ENCODE measurements around the gene CLDN20. TPM values are rescaled to one million over a fixed set of nuclear protein-coding genes. Genes with fewer than 3 reads are reported as not detected.

Gene CLDN20
- total RNA-seq, 1 donor from 2014 or later = not detected

DNA sequence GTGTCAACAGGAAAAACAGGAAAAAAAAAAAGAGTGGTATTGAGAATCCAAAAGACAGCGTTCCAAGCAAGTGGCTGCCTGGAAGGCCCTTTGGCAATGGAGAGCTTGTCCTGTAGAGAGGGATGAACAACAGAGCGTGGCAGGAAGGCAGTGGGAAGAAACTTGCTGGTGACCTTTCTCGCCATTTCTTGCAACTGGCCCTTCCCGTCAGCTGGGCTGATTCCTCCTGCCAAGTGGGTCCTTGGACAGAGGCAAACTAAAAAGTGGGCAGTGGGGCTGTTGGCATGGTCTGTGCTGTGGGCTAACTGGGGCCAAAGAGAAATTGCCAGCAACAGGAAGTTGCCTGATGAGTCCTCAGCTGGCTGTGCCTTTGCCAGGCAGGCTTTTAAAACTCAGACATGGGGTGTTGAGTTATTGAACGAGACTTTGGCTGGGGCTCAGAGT, 43.9 kb upstream of the CLDN20 start:
- peaks cover 41% of the 10 kb centered on the region for H3K4me1 Mint-ChIP-seq
- no peak for DNase-seq (ENCODE audit: low read depth, low spot score)
- no peak overlapping the region for H3K4me3 Mint-ChIP-seq
- H3K9me3 Mint-ChIP-seq = peaks cover 3% of the 10 kb centered on the region
- TF ChIP-seq, protein P1, sequence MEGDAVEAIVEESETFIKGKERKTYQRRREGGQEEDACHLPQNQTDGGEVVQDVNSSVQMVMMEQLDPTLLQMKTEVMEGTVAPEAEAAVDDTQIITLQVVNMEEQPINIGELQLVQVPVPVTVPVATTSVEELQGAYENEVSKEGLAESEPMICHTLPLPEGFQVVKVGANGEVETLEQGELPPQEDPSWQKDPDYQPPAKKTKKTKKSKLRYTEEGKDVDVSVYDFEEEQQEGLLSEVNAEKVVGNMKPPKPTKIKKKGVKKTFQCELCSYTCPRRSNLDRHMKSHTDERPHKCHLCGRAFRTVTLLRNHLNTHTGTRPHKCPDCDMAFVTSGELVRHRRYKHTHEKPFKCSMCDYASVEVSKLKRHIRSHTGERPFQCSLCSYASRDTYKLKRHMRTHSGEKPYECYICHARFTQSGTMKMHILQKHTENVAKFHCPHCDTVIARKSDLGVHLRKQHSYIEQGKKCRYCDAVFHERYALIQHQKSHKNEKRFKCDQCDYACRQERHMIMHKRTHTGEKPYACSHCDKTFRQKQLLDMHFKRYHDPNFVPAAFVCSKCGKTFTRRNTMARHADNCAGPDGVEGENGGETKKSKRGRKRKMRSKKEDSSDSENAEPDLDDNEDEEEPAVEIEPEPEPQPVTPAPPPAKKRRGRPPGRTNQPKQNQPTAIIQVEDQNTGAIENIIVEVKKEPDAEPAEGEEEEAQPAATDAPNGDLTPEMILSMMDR (conservative IDR thresholded peaks at IDR 0.05) = no peak
- H3K27me3 Mint-ChIP-seq (ENCODE audit: low read depth) = no peaks in the 10 kb centered on the region
- peaks cover 9% of the 10 kb centered on the region for H3K36me3 Mint-ChIP-seq (ENCODE audit: low read depth)
- H3K27ac Mint-ChIP-seq (ENCODE audit: unreplicated experiment) = peak overlapping the region; percentile 23

DNA sequence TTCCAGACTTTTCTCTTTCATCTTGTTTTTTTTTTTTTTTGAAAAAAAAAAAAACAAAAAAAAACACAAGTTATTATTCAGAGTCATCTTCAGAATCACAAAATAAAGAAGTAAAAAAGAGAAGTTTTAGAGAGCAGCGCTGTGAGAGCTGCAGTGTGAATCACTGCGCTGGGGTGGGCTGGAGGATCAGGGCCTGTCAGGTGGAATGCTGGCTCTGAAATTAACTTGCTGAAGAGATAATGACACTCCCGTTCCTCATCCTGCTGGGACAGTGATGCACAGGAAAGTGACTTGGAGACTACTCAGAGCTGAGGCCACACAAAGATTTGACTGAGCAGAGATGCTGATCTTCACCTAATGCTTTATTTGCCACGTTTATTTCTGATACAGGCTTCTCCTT, 42.7 kb upstream of the CLDN20 start:
- H3K9me3 Mint-ChIP-seq = peaks cover 3% of the 10 kb centered on the region
- TF ChIP-seq, protein P1 (conservative IDR thresholded peaks at IDR 0.05) = no peak
- H3K4me1 Mint-ChIP-seq = peaks cover 37% of the 10 kb centered on the region
- no peaks in the 10 kb centered on the region for H3K27me3 Mint-ChIP-seq (ENCODE audit: low read depth)
- H3K4me3 Mint-ChIP-seq = no peak overlapping the region
- H3K27ac Mint-ChIP-seq (ENCODE audit: unreplicated experiment) = no peak overlapping the region
- peaks cover 9% of the 10 kb centered on the region for H3K36me3 Mint-ChIP-seq (ENCODE audit: low read depth)
- DNase-seq (ENCODE audit: low read depth, low spot score) = no peak

DNA sequence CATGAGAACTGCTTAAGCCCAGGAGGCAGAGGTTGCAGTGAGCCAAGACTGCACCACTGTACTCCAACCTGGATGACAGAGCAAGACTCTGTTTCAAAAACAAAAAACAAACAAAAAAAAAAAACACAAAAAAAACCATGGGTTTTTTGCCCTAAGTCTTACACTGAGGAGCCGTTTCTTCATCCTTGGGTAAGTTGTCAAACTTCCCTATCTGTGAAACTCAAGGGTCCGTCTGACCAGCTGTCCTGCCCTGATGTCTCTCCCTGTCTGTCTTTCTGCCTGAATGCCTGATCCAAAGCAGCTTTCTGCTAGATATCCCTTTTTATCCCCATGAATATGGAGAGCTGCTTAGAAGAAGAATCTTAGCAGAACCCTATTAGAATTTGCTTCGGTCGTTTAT, 41.3 kb upstream of the CLDN20 start:
- peaks cover 16% of the 10 kb centered on the region for H3K36me3 Mint-ChIP-seq (ENCODE audit: low read depth)
- H3K27ac Mint-ChIP-seq (ENCODE audit: unreplicated experiment) = no peak overlapping the region
- no peak for DNase-seq (ENCODE audit: low read depth, low spot score)
- peaks cover 30% of the 10 kb centered on the region for H3K4me1 Mint-ChIP-seq
- H3K4me3 Mint-ChIP-seq = no peak overlapping the region
- no peaks in the 10 kb centered on the region for H3K27me3 Mint-ChIP-seq (ENCODE audit: low read depth)
- TF ChIP-seq, protein P1 (conservative IDR thresholded peaks at IDR 0.05) = no peak
- H3K9me3 Mint-ChIP-seq = peaks cover 6% of the 10 kb centered on the region

DNA sequence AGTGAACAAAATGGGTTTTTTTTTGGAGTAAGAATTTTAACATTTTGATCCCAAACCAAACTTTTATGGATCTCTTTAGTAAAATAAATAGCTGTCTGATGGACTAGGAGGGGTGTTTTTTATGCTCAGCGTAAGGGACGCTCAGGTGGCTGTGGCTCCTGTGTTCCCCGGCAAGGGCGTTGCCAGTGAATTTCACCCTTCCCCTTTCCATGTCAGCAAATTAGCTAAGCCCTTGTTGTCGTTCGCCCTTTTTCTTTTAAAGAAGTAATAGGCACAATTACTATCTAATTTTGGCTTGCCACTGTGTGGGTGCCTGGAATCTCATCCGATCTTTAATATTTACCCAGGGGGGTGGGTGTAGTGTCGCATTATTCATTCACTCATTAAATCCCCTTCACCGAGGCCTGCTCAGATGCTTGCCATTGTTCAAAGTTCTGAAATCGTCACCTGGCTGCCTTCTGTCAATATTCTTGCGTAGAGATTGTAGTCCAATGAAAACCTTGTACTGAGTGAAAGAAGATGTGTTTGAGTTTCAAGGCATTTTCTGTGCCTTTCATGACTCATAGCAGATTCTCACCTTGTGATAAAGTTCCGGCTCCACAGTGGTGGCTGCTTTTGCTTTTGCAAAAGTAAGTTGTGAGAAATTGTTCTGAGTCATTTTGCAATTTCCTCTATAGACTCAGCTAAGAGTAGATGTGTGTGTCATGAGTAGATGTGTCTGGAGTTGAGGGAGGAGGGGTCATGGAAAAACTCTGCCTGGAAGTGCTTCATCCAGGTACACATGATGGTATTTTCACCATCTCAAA, 40.0 kb upstream of the CLDN20 start:
- no peak for DNase-seq (ENCODE audit: low read depth, low spot score)
- Mint-ChIP-seq H3K9me3 (peaks cover 6% of the 10 kb centered on the region), H3K27me3 (ENCODE audit: low read depth) (no peaks in the 10 kb centered on the region), H3K4me3 (no peak overlapping the region), H3K4me1 (peaks cover 25% of the 10 kb centered on the region), H3K27ac (ENCODE audit: unreplicated experiment) (no peak overlapping the region), H3K36me3 (ENCODE audit: low read depth) (peaks cover 21% of the 10 kb centered on the region)
- TF ChIP-seq, protein P1 (conservative IDR thresholded peaks at IDR 0.05) = no peak

DNA sequence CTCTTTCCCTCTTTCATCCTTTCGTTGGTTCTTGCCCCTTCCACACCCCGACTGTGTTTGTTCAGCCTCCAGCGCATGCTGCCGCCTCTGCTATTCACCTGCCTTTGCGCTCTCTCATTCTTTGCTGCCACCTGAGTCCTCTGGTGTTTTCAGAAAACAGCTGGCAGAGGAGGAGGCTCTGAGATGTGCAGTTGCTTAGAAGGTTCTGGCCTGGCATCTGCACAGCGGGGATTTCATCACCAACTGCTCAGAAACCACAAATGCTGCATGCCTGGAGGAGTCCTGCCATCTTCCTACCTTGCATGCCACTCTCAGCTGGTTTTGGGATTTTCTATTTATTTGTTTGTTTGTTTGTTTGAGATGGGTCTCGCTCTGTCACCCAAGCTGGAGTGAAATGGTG, 39.2 kb upstream of the CLDN20 start:
- Mint-ChIP-seq H3K27ac (ENCODE audit: unreplicated experiment) (no peak overlapping the region), H3K9me3 (peaks cover 3% of the 10 kb centered on the region), H3K27me3 (ENCODE audit: low read depth) (no peaks in the 10 kb centered on the region), H3K36me3 (ENCODE audit: low read depth) (peaks cover 22% of the 10 kb centered on the region), H3K4me1 (peaks cover 17% of the 10 kb centered on the region), H3K4me3 (no peak overlapping the region)
- TF ChIP-seq, protein P1 (conservative IDR thresholded peaks at IDR 0.05) = no peak
- no peak for DNase-seq (ENCODE audit: low read depth, low spot score)
